B cell (primary cell): ENCODE measurements around the gene SASH1. TPM values are rescaled to one million over a fixed set of nuclear protein-coding genes. Genes with fewer than 3 reads are reported as not detected.

Experiments
- ATAC-seq: fragments of 200-7000 bp; cut with Tn5 transposase; one replicate; pipeline ENCODE4 v1.10.0; 2021; ENCODE audit warnings: low read depth, mild to moderate bottlenecking, moderate number of reproducible peaks, moderate library complexity
- CTCF ChIA-PET: fragments of 350-600 bp; sonication (Branson Sonifier 250); formaldehyde crosslinking; loops from one replicate; lab custom pipeline; 2021; ENCODE audit warnings: antibody characterized with exemption, inconsistent platforms; lab: Charles Lee
- POLR2A ChIA-PET: fragments of 350-600 bp; sonication (Branson Sonifier 250); formaldehyde crosslinking; loops from one replicate; lab custom pipeline; 2021; ENCODE audit warnings: antibody characterized with exemption; lab: Charles Lee
- DNase-seq: peaks from one replicate; pipeline ENCODE4 v3.0.0; 2013
- H2AFZ ChIP-seq: 2 replicates; pipeline ENCODE4 v1.6.1; 2012; ENCODE audit warnings: mild to moderate bottlenecking, low read depth, low read length; ENCODE audit not compliant: insufficient read depth, poor library complexity, severe bottlenecking
- H3K27ac ChIP-seq, 2 donors: 1 replicate in 1 of 2; 2 replicates in 1 of 2; pipeline ENCODE4 v1.5.1; 2012 to 2013; ENCODE audit warnings: low read length in 2 of 2, mild to moderate bottlenecking in 2 of 2, moderate library complexity in 1 of 2
- H3K27me3 ChIP-seq, 4 experiments: fragments of 200-600 bp in 1 of 4; sonication (generic) in 1 of 4; replicated peaks in 1 of 4; 1 replicate in 2 of 4; 2 replicates in 2 of 4; pipeline versions ENCODE4 v1.6.1 to v1.7.0; 2013 to 2016; ENCODE audit warnings: low read length in 3 of 4, mild to moderate bottlenecking in 2 of 4, mixed read lengths in 1 of 4, moderate library complexity in 1 of 4; ENCODE audit not compliant: insufficient read depth in 4 of 4, control insufficient read depth in 3 of 4; ENCODE audit errors: control extremely low read depth in 1 of 4
- H3K36me3 ChIP-seq, 2 experiments: replicated peaks in 1 of 2; 1 replicate in 1 of 2; 2 replicates in 1 of 2; pipeline versions ENCODE4 v1.6.1 to v1.7.1; 2013; ENCODE audit warnings: low read length in 1 of 2; ENCODE audit not compliant: insufficient read depth in 2 of 2, control insufficient read depth in 1 of 2; ENCODE audit errors: control extremely low read depth in 1 of 2, extremely low read depth in 1 of 2
- H3K4me1 ChIP-seq, 2 donors: fragments of 200-600 bp in 1 of 2; sonication (generic) in 1 of 2; 1 replicate in 1 of 2; 2 replicates in 1 of 2; pipeline versions ENCODE4 v1.5.1 to v1.6.1; 2013 to 2017; ENCODE audit warnings: low read length in 2 of 2; ENCODE audit not compliant: control insufficient read depth in 2 of 2, insufficient read depth in 2 of 2
- H3K4me2 ChIP-seq: replicated peaks from 2 replicates; pipeline ENCODE3; 2012; ENCODE audit warnings: mild to moderate bottlenecking, low read depth, low read length; ENCODE audit not compliant: poor library complexity, severe bottlenecking
- H3K4me3 ChIP-seq, 5 experiments: fragments of 200-600 bp in 1 of 5; sonication (generic) in 1 of 5; 1 replicate in 3 of 5; 2 replicates in 2 of 5; pipeline versions ENCODE4 v1.5.1 to v1.7.0; 2011 to 2016; ENCODE audit warnings: low read length in 4 of 5, mild to moderate bottlenecking in 4 of 5, low read depth in 2 of 5, control low read depth in 1 of 5, moderate library complexity in 1 of 5; ENCODE audit not compliant: insufficient read depth in 1 of 5; ENCODE audit errors: control extremely low read depth in 1 of 5, extremely low read depth in 1 of 5
- H3K79me2 ChIP-seq: fragments of 200-600 bp; sonication (generic); one replicate; pipeline ENCODE4 v1.6.0; 2016; ENCODE audit warnings: low read length; ENCODE audit not compliant: control insufficient read depth, insufficient read depth
- H3K9ac ChIP-seq: fragments of 200-600 bp; sonication (generic); 2 replicates; pipeline ENCODE4 v1.6.1; 2017; ENCODE audit warnings: mild to moderate bottlenecking, low read length, moderate library complexity
- H3K9me3 ChIP-seq, 3 donors: one replicate each; pipeline versions ENCODE4 v1.6.1 to v1.7.1; 2013; ENCODE audit warnings: low read length in 2 of 3; ENCODE audit not compliant: control insufficient read depth in 2 of 3, insufficient read depth in 1 of 3; ENCODE audit errors: control extremely low read depth in 1 of 3
- H4K20me1 ChIP-seq: 2 replicates; pipeline ENCODE4 v1.6.0; 2012; ENCODE audit warnings: mild to moderate bottlenecking, low read length; ENCODE audit not compliant: insufficient read depth, control insufficient read depth, poor library complexity, severe bottlenecking
- H3K27ac Mint-ChIP-seq: one replicate; pipeline ENCODE4 v1.8.0; 2021; ENCODE audit warnings: mixed read lengths
- H3K27me3 Mint-ChIP-seq: one replicate; pipeline ENCODE4 v1.8.0; 2021; ENCODE audit warnings: mixed read lengths
- H3K4me1 Mint-ChIP-seq: one replicate; pipeline ENCODE4 v1.8.0; 2021; ENCODE audit warnings: mixed read lengths
- H3K4me3 Mint-ChIP-seq: one replicate; pipeline ENCODE4 v1.8.0; 2021; ENCODE audit warnings: mixed read lengths
- H3K9me3 Mint-ChIP-seq: one replicate; pipeline ENCODE4 v1.8.0; 2022; ENCODE audit warnings: mixed read lengths; ENCODE audit not compliant: insufficient read depth
- CTCF ChIP-seq: fragments of 200-600 bp; IDR thresholded peaks from one replicate; pipeline ENCODE4 v1.8.0; 2022; ENCODE audit warnings: antibody characterized with exemption, mild to moderate bottlenecking
- EZH2 ChIP-seq: IDR thresholded peaks from 2 replicates; pipeline ENCODE4 v1.6.1; 2012; ENCODE audit warnings: borderline replicate concordance, low read depth, mild to moderate bottlenecking, moderate library complexity, low read length; ENCODE audit not compliant: insufficient read depth, poor library complexity, severe bottlenecking
- WGBS: methylation state at CpG from one replicate; pipeline ENCODE4 v1.1.5; 2013; ENCODE audit warnings: missing lambda C conversion rate; ENCODE audit not compliant: insufficient coverage; 5-methylcytosine and 5-hydroxymethylcytosine counted together
- intact Hi-C: fragments of 100-400 bp; cut with micrococcal nuclease; formaldehyde crosslinking; loops from one replicate; pipeline ENCODE4 v1.10.0; 2022
- polyA plus RNA-seq: library from polyadenylated mRNA; depleted of rRNA; stranded (reverse); fragments of >200 nt; gene quantifications from 2 replicates; pipeline ENCODE4 v1.2.3, GENCODE V29; 2012
- total RNA-seq, 2 donors: library from RNA; stranded (reverse); fragments of 120-200 nt in 1 of 2; gene quantifications; 1 replicate in 1 of 2; 2 replicates in 1 of 2; pipeline versions ENCODE4 v1.2.3 to v1.2.4, GENCODE V29; 2013 to 2022

The SASH1 gene
- total and polyA plus RNA-seq, 2 donors (not counting 1 experiment from before 2014, with no cell fraction given): 0.01 to 0.07 TPM

GRCh38 chr6:148570456-148570855 lies 227.8 kb downstream of the SASH1 start:
- ATAC-seq (no peak), DNase-seq (no peak)
- no peak overlapping the region for H3K4me3 Mint-ChIP-seq
- H3K9me3 ChIP-seq: no peaks in the 10 kb centered on the region
- H3K9ac ChIP-seq: no peak overlapping the region
- H2AFZ ChIP-seq: no peak overlapping the region
- H4K20me1 ChIP-seq: no peaks in the 10 kb centered on the region
- H3K27ac Mint-ChIP-seq: no peak overlapping the region
- TF ChIP-seq EZH2: no peak
- H3K9me3 Mint-ChIP-seq: no peaks in the 10 kb centered on the region
- H3K4me3 ChIP-seq: no peak overlapping the region
- H3K27me3 ChIP-seq: peaks cover 0 to 6% (median 0%) of the 10 kb centered on the region in 4 experiments
- H3K36me3 ChIP-seq: no peaks in the 10 kb centered on the region
- peaks cover 8 to 9% of the 10 kb centered on the region in 2 donors for H3K4me1 ChIP-seq
- 55% methylated on average over 6 of the region's 7 CpGs for WGBS
- H3K4me2 ChIP-seq: no peak overlapping the region
- H3K27me3 Mint-ChIP-seq: peaks cover 16% of the 10 kb centered on the region
- intact Hi-C loops: no loop called here
- H3K4me1 Mint-ChIP-seq: peaks cover 10% of the 10 kb centered on the region
- H3K79me2 ChIP-seq: no peaks in the 10 kb centered on the region
- H3K27ac ChIP-seq: no peak overlapping the region
- ChIA-PET CTCF (no interaction called here), POLR2A (no interaction called here)

GRCh38 chr6:148572676-148573335 lies 230.2 kb downstream of the SASH1 start:
- no peak overlapping the region for H3K27ac Mint-ChIP-seq
- ChIA-PET CTCF (interaction anchor here (0.6 to 1.5 kb wide), 3 partner anchors 13 to 457 kb away, joined by 3 to 5 read pairs (median 4); no protein-coding TSS in a partner anchor), POLR2A (no interaction called here)

More at GRCh38 chr6:148572676-148573335, 230.2 kb downstream of the SASH1 start:
- no peaks in the 10 kb centered on the region for H3K9me3 Mint-ChIP-seq
- Histone ChIP-seq H3K9ac (no peak overlapping the region), H3K9me3 (no peaks in the 10 kb centered on the region), H2AFZ (no peak overlapping the region), H3K27ac (no peak overlapping the region), H3K4me2 (no peak overlapping the region), H3K27me3 (peaks cover 0 to 6% (median 0%) of the 10 kb centered on the region in 4 experiments), H3K4me3 (no peak overlapping the region), H3K36me3 (no peaks in the 10 kb centered on the region), H4K20me1 (no peaks in the 10 kb centered on the region), H3K4me1 (no peaks in the 10 kb centered on the region), H3K79me2 (no peaks in the 10 kb centered on the region)
- intact Hi-C loops: no loop called here
- 96% methylated on average over 7 of the region's 9 CpGs for WGBS
- H3K4me1 Mint-ChIP-seq: no peaks in the 10 kb centered on the region
- TF ChIP-seq CTCF (no peak), EZH2 (no peak)
- H3K27me3 Mint-ChIP-seq: peaks cover 16% of the 10 kb centered on the region
- no peak for DNase-seq
- no peak overlapping the region for H3K4me3 Mint-ChIP-seq
- ATAC-seq: no peak
